ENCODE measurements around the gene C5orf63. TPM values are rescaled to one million over a fixed set of nuclear protein-coding genes. Genes with fewer than 3 reads are reported as not detected.

Gene C5orf63
- total and polyA plus RNA-seq, 2 experiments from 2014 or later = 6.8 to 10.5 TPM

GRCh38 chr5:127112347-127112864, 39.1 kb upstream of the C5orf63 start (continued):
- TF ChIP-seq, protein P1, sequence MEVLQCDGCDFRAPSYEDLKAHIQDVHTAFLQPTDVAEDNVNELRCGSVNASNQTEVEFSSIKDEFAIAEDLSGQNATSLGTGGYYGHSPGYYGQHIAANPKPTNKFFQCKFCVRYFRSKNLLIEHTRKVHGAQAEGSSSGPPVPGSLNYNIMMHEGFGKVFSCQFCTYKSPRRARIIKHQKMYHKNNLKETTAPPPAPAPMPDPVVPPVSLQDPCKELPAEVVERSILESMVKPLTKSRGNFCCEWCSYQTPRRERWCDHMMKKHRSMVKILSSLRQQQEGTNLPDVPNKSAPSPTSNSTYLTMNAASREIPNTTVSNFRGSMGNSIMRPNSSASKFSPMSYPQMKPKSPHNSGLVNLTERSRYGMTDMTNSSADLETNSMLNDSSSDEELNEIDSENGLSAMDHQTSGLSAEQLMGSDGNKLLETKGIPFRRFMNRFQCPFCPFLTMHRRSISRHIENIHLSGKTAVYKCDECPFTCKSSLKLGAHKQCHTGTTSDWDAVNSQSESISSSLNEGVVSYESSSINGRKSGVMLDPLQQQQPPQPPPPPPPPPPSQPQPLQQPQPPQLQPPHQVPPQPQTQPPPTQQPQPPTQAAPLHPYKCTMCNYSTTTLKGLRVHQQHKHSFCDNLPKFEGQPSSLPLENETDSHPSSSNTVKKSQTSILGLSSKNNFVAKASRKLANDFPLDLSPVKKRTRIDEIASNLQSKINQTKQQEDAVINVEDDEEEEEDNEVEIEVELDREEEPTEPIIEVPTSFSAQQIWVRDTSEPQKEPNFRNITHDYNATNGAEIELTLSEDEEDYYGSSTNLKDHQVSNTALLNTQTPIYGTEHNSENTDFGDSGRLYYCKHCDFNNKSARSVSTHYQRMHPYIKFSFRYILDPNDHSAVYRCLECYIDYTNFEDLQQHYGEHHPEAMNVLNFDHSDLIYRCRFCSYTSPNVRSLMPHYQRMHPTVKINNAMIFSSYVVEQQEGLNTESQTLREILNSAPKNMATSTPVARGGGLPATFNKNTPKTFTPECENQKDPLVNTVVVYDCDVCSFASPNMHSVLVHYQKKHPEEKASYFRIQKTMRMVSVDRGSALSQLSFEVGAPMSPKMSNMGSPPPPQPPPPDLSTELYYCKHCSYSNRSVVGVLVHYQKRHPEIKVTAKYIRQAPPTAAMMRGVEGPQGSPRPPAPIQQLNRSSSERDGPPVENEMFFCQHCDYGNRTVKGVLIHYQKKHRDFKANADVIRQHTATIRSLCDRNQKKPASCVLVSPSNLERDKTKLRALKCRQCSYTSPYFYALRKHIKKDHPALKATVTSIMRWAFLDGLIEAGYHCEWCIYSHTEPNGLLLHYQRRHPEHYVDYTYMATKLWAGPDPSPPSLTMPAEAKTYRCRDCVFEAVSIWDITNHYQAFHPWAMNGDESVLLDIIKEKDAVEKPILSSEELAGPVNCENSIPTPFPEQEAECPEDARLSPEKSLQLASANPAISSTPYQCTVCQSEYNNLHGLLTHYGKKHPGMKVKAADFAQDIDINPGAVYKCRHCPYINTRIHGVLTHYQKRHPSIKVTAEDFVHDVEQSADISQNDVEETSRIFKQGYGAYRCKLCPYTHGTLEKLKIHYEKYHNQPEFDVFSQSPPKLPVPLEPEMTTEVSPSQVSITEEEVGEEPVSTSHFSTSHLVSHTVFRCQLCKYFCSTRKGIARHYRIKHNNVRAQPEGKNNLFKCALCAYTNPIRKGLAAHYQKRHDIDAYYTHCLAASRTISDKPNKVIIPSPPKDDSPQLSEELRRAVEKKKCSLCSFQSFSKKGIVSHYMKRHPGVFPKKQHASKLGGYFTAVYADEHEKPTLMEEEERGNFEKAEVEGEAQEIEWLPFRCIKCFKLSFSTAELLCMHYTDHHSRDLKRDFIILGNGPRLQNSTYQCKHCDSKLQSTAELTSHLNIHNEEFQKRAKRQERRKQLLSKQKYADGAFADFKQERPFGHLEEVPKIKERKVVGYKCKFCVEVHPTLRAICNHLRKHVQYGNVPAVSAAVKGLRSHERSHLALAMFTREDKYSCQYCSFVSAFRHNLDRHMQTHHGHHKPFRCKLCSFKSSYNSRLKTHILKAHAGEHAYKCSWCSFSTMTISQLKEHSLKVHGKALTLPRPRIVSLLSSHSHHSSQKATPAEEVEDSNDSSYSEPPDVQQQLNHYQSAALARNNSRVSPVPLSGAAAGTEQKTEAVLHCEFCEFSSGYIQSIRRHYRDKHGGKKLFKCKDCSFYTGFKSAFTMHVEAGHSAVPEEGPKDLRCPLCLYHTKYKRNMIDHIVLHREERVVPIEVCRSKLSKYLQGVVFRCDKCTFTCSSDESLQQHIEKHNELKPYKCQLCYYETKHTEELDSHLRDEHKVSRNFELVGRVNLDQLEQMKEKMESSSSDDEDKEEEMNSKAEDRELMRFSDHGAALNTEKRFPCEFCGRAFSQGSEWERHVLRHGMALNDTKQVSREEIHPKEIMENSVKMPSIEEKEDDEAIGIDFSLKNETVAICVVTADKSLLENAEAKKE (CRISPR knock-in tag; IDR thresholded peaks at IDR 0.05) = no peak
- no peak for TF ChIP-seq POLR2AphosphoS5 (IDR thresholded peaks at IDR 0.05; ENCODE audit: low read depth)
- TF ChIP-seq JUNB (IDR thresholded peaks at IDR 0.05; ENCODE audit: unreplicated experiment) = no peak
- TF ChIP-seq CREB1 (CRISPR knock-in tag; IDR thresholded peaks at IDR 0.05; ENCODE audit: low read depth) = no peak
- no peak for TF ChIP-seq ZNF331 (CRISPR knock-in tag; IDR thresholded peaks at IDR 0.05; ENCODE audit: low read depth)
- TF ChIP-seq ZNF114 (CRISPR knock-in tag; IDR thresholded peaks at IDR 0.05) = no peak

- Histone ChIP-seq H3K27ac (ENCODE audit: low read depth) (no peak overlapping the region), H3K27me3 (ENCODE audit: insufficient read depth) (no peaks in the 10 kb centered on the region), H3K79me2 (replicated peaks; ENCODE audit: insufficient read depth) (no peaks in the 10 kb centered on the region), H3K9me2 (ENCODE audit: insufficient read depth) (no peaks in the 10 kb centered on the region), H3K4me1 (ENCODE audit: insufficient read depth) (peaks cover 5% of the 10 kb centered on the region; the same call in 1 of the 2 replicates), H3K36me3 (ENCODE audit: insufficient read depth) (peaks cover 4% of the 10 kb centered on the region; the same call in 1 of the 2 replicates), H3K4me2 (no peak overlapping the region), H3F3A (replicated peaks; ENCODE audit: low read depth) (no peaks in the 10 kb centered on the region), H4K20me1 (replicated peaks; ENCODE audit: insufficient read depth) (no peaks in the 10 kb centered on the region), H3K4me3 (no peak overlapping the region), H2AFZ (no peak overlapping the region)
- Mint-ChIP-seq H3K9me3 (peaks cover 48% of the 10 kb centered on the region), H3K4me1 (peaks cover 5% of the 10 kb centered on the region; the same call in 1 of the 3 replicates), H3K4me3 (no peak overlapping the region), H3K27me3 (ENCODE audit: insufficient read depth, low read depth, poor library complexity) (peaks cover 1% of the 10 kb centered on the region), H3K36me3 (ENCODE audit: low read depth) (peaks cover 45% of the 10 kb centered on the region), H3K27ac (no peak overlapping the region)
- no peak for ATAC-seq
- DNase-seq (ENCODE audit: low spot score) = no peak
- TF ChIP-seq ZNF114 (CRISPR knock-in tag; IDR thresholded peaks at IDR 0.05) (no peak), ETS1 (IDR thresholded peaks at IDR 0.05) (no peak), EZH2 (IDR thresholded peaks at IDR 0.05; ENCODE audit: low read depth, unreplicated experiment) (no peak), POLR2AphosphoS5 (IDR thresholded peaks at IDR 0.05; ENCODE audit: low read depth) (no peak), EZH2phosphoT487 (IDR thresholded peaks at IDR 0.05; ENCODE audit: unreplicated experiment) (no peak)
- TF ChIP-seq, protein P1 (CRISPR knock-in tag; IDR thresholded peaks at IDR 0.05) = no peak
Observed at GRCh38 chr5:127111112-127111511, 37.8 kb upstream of the C5orf63 start.
